ENCODE results near the gene COPG2. TPM values are rescaled to one million over a fixed set of nuclear protein-coding genes. Genes with fewer than 3 reads are reported as not detected.
A peak's percentile ranks its signal among the peaks of the same experiment; 100 is the strongest.

Gene COPG2
- total RNA-seq, 1 donor from 2014 or later: 25.9 TPM

DNA sequence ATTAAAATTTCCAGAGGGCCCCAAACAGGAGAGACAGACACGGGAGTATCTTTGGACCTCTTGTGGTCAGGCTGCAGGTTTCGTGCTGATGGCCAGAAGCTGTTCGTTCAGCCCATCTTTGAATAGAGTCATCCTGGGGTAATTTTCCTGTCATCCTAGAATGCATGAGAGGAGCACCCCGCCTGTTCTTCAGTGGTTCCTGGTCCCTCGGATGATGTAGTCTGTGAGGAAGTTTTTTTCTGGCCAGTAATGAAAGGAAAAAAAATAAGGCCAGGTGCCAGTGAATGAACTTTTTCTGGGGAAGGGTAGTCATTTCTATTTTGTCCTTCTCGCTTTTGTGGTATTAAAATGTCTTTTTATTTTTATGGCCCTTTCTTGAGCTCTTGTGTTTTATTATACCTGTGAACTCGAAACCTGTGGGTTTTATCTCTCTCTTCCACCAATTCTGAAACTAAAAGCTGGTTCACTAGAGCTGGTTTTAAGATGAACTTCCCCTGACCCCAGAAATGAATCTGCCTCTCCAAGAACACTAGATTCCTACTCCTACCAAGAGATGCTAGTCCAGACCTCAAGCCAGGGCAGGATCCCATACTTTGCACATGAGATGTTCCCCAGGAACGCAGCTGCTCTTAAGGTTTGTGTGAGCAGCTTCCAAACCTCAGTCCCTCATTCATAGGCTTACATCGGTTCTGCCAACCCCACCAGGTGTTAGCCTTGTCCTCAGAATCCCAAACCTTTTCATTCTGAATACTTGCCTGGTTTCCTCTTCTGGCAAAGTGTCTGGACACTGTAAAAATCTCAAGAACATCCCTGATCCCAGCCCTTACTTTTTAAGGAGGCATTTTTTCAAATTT lies 192.0 kb downstream of the COPG2 start:
- no peak for DNase-seq (ENCODE audit: low spot score)

DNA sequence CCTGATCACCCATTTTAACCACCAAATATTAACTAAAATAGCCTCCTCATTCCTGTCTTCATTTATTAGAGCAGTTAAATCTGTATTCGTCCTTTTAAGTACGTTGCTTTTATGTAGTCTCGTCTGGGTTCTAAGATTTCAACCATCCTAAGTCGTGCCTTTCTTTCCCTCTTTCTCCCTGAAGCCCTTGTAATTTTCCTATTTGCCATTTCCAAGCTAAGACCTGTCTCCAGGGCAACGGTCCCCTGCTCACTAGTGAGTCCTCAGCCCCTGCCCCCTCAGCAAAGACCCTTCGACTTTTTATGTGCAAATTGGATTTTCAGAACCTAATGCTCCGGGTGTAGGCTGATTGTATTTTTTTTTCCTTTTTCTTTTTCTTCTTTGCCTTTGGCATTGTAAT lies 192.8 kb downstream of the COPG2 start:
- DNase-seq (ENCODE audit: low spot score): no peak

DNA sequence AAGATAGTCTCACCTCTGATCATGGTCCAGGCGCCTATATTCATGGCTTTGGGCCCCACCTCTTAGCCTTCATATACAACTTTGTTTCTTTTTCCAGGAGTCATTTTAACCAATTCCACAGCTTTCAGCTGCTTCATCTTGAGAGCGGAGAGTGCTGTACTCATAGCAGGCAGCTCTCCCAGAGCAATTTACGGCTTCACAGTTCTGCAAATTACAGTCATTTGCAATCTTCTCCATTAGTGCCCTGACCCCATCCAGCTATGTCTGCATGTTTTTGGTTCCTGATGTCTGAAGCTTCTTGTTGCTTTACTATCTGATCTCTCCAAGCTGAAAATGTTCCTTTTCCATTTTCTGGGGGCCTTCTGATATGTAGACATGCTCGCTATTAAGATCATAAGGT lies 194.7 kb downstream of the COPG2 start:
- no peak for DNase-seq (ENCODE audit: low spot score)

DNA sequence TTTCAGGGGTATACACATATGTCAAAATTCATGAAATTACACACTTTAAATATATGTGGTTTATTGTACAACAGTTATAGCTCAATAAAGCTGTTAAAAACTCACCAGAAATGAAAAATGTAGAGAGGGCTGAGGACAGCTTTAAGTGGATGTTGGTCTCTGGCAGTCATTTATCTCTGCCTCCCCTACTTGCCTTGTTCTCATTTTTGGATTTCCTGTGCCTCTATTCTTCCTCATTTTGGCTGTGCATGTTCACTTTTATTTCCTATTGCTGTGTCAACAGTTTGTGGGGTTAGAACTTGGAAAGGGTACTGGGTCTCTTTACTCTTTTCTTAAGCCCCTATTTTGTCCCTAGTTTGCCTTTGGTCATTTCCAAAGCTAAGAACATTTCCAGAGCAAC lies 195.3 kb downstream of the COPG2 start:
- DNase-seq (ENCODE audit: low spot score): no peak

DNA sequence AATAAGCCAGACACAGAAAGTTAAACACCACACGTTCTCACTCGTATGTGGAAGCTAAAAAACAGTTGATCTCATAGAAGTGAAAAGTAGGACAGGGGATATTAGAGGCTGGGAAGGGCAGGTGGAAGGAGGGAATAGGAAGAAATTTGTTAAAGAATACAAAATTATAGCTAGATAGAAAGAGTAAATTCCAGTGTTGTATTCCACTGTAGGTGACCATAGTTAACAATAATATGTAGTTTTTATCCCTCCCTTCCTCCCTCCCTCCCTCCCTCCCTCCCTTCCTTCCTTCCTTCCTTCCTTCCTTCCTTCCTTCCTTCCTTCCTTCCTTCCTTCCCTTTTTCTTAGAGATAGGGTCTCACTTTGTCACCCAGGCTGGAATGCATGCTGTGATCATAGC lies 196.6 kb downstream of the COPG2 start:
- DNase-seq (ENCODE audit: low spot score): no peak

DNA sequence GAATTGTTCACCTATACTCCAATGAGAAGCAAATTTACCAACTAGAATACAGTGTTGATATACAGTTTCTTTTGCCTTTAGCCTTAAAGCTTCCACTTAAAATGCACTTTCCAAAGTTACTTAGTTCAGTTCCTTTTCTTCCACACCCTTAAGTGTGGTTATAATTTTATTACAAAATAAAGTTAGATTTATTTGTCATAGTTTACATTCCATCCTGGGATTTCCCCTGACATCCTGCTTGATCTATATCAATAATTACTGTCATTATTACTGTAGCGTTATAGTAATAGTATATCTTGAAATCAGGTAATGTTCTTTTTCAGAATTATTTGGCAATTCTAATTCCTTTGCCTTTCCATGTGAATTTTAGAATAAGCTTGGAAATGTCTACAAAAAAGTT lies 199.9 kb downstream of the COPG2 start:
- DNase-seq (ENCODE audit: low spot score): no peak

DNA sequence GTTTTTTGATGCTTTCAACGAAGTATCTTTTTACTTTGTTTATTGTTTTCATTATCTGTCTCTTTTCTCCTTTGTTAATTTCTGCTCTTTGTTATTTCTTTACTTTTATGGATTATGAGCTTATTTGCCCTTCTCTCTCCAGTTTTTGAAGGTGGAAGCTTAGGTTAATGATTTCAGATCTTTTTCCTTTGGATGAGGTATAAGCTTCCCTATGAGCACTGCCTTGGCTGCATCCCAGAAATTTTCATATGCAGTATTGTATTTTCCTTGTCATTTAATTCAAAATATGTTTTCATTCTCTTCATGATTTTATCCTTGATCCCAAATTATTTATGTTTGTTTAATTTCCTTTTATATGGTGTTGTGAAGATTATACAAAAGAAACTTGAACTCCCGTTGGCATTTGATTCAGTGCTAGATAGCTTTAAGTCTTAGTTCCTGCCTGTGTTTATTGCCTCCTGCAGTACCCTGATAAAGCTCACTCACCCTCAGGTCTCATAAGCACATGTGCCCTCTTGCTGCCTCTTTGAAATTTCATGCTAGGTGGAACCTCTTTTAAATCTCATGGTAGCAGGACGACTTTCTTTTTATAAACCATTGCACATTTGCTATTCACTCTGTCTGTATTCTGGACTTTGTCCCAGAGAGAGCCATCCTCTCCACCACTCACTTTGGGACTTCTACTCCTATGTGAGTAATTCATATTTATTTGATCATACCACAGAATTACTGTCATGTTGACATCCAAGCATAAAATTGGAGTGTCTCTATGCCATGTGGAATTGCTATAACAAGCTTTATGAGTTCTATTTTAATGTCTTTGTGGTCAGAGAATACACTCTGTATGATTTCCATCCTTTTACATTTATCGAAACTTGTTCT lies 204.8 kb downstream of the COPG2 start:
- DNase-seq (ENCODE audit: low spot score): no peak

DNA sequence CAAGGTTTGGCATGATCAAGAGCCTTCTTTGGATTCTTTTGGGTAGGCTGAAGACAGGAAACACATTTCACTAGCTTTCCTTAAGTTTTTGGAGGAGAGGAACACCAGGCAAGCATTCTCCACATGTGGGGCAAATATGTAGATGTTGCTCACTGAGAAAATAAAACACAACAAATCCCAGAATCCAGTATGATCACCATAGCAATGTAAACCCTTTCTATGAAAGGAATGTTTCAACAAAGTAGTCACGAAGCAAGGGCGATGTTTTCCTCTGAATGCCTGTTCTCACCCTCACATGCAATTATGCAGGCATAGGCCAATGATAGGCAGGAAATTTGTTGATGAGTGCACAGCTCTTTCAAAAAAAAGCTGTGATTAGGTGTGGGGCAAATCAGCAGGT lies 207.3 kb downstream of the COPG2 start:
- DNase-seq (ENCODE audit: low spot score): no peak

DNA sequence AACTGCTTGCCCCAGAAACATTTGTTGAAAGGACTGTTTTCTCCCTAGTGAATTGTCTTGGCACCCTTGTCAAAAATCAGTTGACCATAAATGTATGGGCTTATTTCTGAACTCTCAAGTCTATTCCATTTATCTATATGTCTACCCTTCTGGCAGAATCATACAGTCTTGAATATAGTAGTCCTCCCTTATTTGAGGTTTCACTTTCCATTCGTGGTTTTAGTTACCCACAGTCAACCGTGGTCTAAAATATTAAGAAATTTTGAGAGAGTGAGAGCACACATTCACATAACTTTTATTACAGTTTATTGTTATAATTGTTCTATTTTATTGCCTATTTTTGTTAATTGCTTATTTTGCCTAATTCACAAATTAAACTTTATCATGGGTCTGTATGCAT lies 210.3 kb downstream of the COPG2 start:
- DNase-seq (ENCODE audit: low spot score): no peak

Small RNA genes lying within 50 kb of the gene (microRNA-seq; reads per million reads assigned to microRNA genes)
- gene MIR335 (ENCODE audit: borderline number of aligned reads): 41,153 reads per million, percentile 97 among the genes with 10 or more reads in this experiment

Other genes with a start within 250 kb of the COPG2 start
- gene CEP41, start 227.7 kb downstream of the COPG2 start, total RNA-seq: 9.3 TPM
- gene MEST, start 176.7 kb downstream of the COPG2 start, total RNA-seq: 963 TPM
- not detected for gene TSGA13, start 17.8 kb upstream of the COPG2 start, total RNA-seq
- gene KLF14, start 65.5 kb upstream of the COPG2 start, total RNA-seq: 2.9 TPM